K562 (cell line): ENCODE results near the gene NR6A1. TPM values are rescaled to one million over a fixed set of nuclear protein-coding genes. Genes with fewer than 3 reads are reported as not detected.

Experiments used
- ATAC-seq: fragments of 200-7000 bp; cut with Tn5 transposase; 3 replicates; pipeline ENCODE4 v1.9.1; 2020; ENCODE audit warnings: moderate library complexity
- BruUV-seq: library from RNA; stranded (reverse); fragments of 400-500 nt; replicated peaks from 2 replicates; lab custom pipeline; 2021; lab: Mats Ljungman, UMichigan
- CTCF ChIA-PET: fragments of 300-600 bp; formaldehyde crosslinking; extraction: SDS; loops from one replicate; lab custom pipeline; 2021; ENCODE audit warnings: low intra/inter-chr PET ratio; lab: Yijun Ruan, JAX
- POLR2A ChIA-PET: fragments of 300-600, 350-650 bp; sonication (Branson Sonifier 250); formaldehyde crosslinking; extraction: SDS; loops from one replicate; lab custom pipeline; 2021; ENCODE audit warnings: antibody characterized with exemption, inconsistent platforms; lab: Yijun Ruan, JAX
- DNase-seq, 4 experiments: peaks; one replicate each; pipeline versions ENCODE4 v3.0.0 to v3.0.0-alpha.2; 2011 to 2018; ENCODE audit warnings: low spot score in 3 of 4, mixed read lengths in 3 of 4; ENCODE audit errors: extremely low read depth in 1 of 4
- FAIRE-seq: peaks from 2 replicates; lab custom pipeline; 2011; peaks lifted over from hg19 to GRCh38; lab: Jason Lieb, UNC
- H2AFZ ChIP-seq: 2 replicates; pipeline ENCODE4 v1.6.0; 2011; ENCODE audit warnings: low read depth, low read length, control low read depth, inconsistent platforms
- H3K27ac ChIP-seq: fragments of 200-600 bp; 3 replicates; pipeline ENCODE4 v1.8.0; 2011; ENCODE audit warnings: low read depth, mild to moderate bottlenecking, control low read depth, inconsistent platforms, low read length, moderate library complexity, mixed read lengths; ENCODE audit errors: extremely low read depth
- H3K27me3 ChIP-seq, 2 experiments: fragments of 300-600 bp in 1 of 2; 2 replicates in 1 of 2; 3 replicates in 1 of 2; pipeline versions ENCODE4 v1.6.0 to v1.8.0; 2011; ENCODE audit warnings: inconsistent platforms in 2 of 2, low read length in 2 of 2, mild to moderate bottlenecking in 1 of 2, mixed read lengths in 1 of 2, moderate library complexity in 1 of 2; ENCODE audit not compliant: control insufficient read depth in 2 of 2, insufficient read depth in 2 of 2
- H3K36me3 ChIP-seq: fragments of 300-600 bp; 3 replicates; pipeline ENCODE4 v1.8.0; 2011; ENCODE audit warnings: mild to moderate bottlenecking, low read length, inconsistent platforms; ENCODE audit not compliant: control insufficient read depth, insufficient read depth
- H3K4me1 ChIP-seq, 2 experiments: fragments of 200-600 bp in 1 of 2; replicated peaks in 1 of 2; 2 replicates in 1 of 2; 3 replicates in 1 of 2; pipeline versions ENCODE4 v1.5.1 to v1.8.0; 2011; ENCODE audit warnings: inconsistent platforms in 2 of 2, low read length in 2 of 2, mild to moderate bottlenecking in 1 of 2, mixed read lengths in 1 of 2, moderate library complexity in 1 of 2; ENCODE audit not compliant: control insufficient read depth in 2 of 2, insufficient read depth in 2 of 2
- H3K4me2 ChIP-seq: 2 replicates; pipeline ENCODE4 v1.6.1; 2011; ENCODE audit warnings: low read length, control low read depth, inconsistent platforms, mixed read lengths; ENCODE audit not compliant: insufficient read depth
- H3K4me3 ChIP-seq: fragments of 200-600 bp; sonication (generic), shearing (Covaris generic); 2 replicates; pipeline ENCODE4 v1.5.1; 2016; ENCODE audit warnings: control low read depth, inconsistent platforms
- H3K79me2 ChIP-seq: fragments of 200-600 bp; 3 replicates; pipeline ENCODE4 v1.8.0; 2011; ENCODE audit warnings: low read length, inconsistent platforms; ENCODE audit not compliant: control insufficient read depth, insufficient read depth
- H3K9ac ChIP-seq, 2 experiments: 2 replicates each; pipeline versions ENCODE4 v1.6.0 to v1.6.1; 2011; ENCODE audit warnings: low read depth in 2 of 2, low read length in 2 of 2, control low read depth in 1 of 2, inconsistent platforms in 1 of 2, mild to moderate bottlenecking in 1 of 2, mixed read lengths in 1 of 2; ENCODE audit not compliant: insufficient read depth in 1 of 2
- H3K9me1 ChIP-seq: one replicate; pipeline ENCODE4 v1.6.0; 2011; ENCODE audit warnings: inconsistent platforms, mild to moderate bottlenecking, low read length, moderate library complexity; ENCODE audit not compliant: control insufficient read depth, insufficient read depth
- H3K9me3 ChIP-seq: replicated peaks from 2 replicates; pipeline ENCODE4 v1.5.1; 2011; ENCODE audit warnings: low read depth, low read length, inconsistent platforms; ENCODE audit not compliant: control insufficient read depth, insufficient read depth
- H4K20me1 ChIP-seq: replicated peaks from 2 replicates; pipeline ENCODE4 v1.6.1; 2011; ENCODE audit warnings: low read length, inconsistent platforms, mixed read lengths; ENCODE audit not compliant: control insufficient read depth, insufficient read depth
- FOXM1 ChIP-seq, 2 experiments: fragments of 450-650 bp in 1 of 2; sonication (generic) in 1 of 2; formaldehyde crosslinking in 1 of 2; IDR thresholded peaks; 2 replicates each; pipeline versions ENCODE4 v1.6.1 to v1.9.0; 2017 to 2022; ENCODE audit warnings: low read depth in 2 of 2, mild to moderate bottlenecking in 2 of 2, missing genetic modification reagents in 1 of 2, moderate library complexity in 1 of 2
- MYBL2 ChIP-seq, 2 experiments: fragments of 450-650 bp in 1 of 2; sonication (generic) in 1 of 2; formaldehyde crosslinking in 1 of 2; IDR thresholded peaks; 2 replicates each; pipeline versions ENCODE4 v1.6.1 to v1.8.1; 2017 to 2022; ENCODE audit warnings: borderline replicate concordance in 1 of 2, inconsistent platforms in 1 of 2, low read depth in 1 of 2, mild to moderate bottlenecking in 1 of 2, missing genetic modification reagents in 1 of 2, moderate library complexity in 1 of 2
- NR3C1 ChIP-seq: sonication (generic); formaldehyde crosslinking; IDR thresholded peaks from 2 replicates; pipeline ENCODE4 v1.8.1; 2022; ENCODE audit warnings: missing genetic modification reagents
- SMARCA5 ChIP-seq: fragments of 450-650 bp; IDR thresholded peaks from 2 replicates; pipeline ENCODE4 v1.6.1; 2016
- SNIP1 ChIP-seq: fragments of 450-650 bp; IDR thresholded peaks from 2 replicates; pipeline ENCODE4 v1.7.1; 2017; ENCODE audit warnings: low read depth, mild to moderate bottlenecking
- YY1 ChIP-seq, 3 experiments: IDR thresholded peaks; 2 replicates each; pipeline ENCODE4 v1.6.1; 2011; ENCODE audit warnings: low read length in 2 of 3, mild to moderate bottlenecking in 2 of 3, moderate library complexity in 2 of 3, borderline replicate concordance in 1 of 3, control low read depth in 1 of 3, low read depth in 1 of 3; ENCODE audit not compliant: insufficient read depth in 3 of 3, insufficient replicate concordance in 2 of 3, control insufficient read depth in 1 of 3, insufficient read length in 1 of 3; ENCODE audit errors: extremely low read depth in 1 of 3
- ZBTB8A ChIP-seq: fragments of 450-650 bp; IDR thresholded peaks from 2 replicates; pipeline ENCODE4 v1.6.1; 2018; ENCODE audit warnings: mild to moderate bottlenecking, moderate library complexity; ENCODE audit not compliant: partially characterized antibody
- ZNF431 ChIP-seq: sonication (generic); formaldehyde crosslinking; IDR thresholded peaks from 2 replicates; pipeline ENCODE4 v1.8.0; 2022; ENCODE audit warnings: mild to moderate bottlenecking, missing genetic modification reagents
- ZNF511 ChIP-seq: sonication (generic); formaldehyde crosslinking; IDR thresholded peaks from 2 replicates; pipeline ENCODE4 v1.8.0; 2022; ENCODE audit warnings: mild to moderate bottlenecking, missing genetic modification reagents
- WGBS: fragments of 100-300 bp; shearing (Covaris generic); methylation state at CpG from one replicate; pipeline ENCODE4 v1.1.6; 2016; ENCODE audit warnings: low coverage, mixed read lengths; ENCODE audit not compliant: insufficient coverage; ENCODE audit errors: missing lambda C conversion rate; 5-methylcytosine and 5-hydroxymethylcytosine counted together
- in situ Hi-C: fragments of 300-500 bp; cut with MboI; formaldehyde crosslinking; loops from 4 replicates; pipeline ENCODE4 v1.15.0; 2018; ENCODE audit warnings: inconsistent platforms, mixed read lengths
- intact Hi-C: fragments of 100-400 bp; cut with micrococcal nuclease; formaldehyde crosslinking; loops from 2 replicates; pipeline ENCODE4 v1.14.2; 2022
- polyA plus RNA-seq, 8 experiments: library from polyadenylated mRNA; depleted of rRNA in 4 of 8; stranded (reverse) in 5 of 8; unstranded in 3 of 8; fragments of >200 nt; fragmentation: Nextera tagmentation in 2 of 8; fragmentation: Illumina TruSeq in 1 of 8; extraction: Ambion mirVana in 2 of 8; extraction: Trizol in 1 of 8; gene quantifications; 2 replicates each; pipeline versions ENCODE4 v1.2.1 to v1.2.3, GENCODE V29; 2011 to 2014; ENCODE audit warnings: inconsistent platforms in 1 of 8, missing spikeins in 1 of 8
- total RNA-seq, 7 experiments: library from RNA; depleted of rRNA in 6 of 7; stranded (reverse); fragments of >200 nt in 6 of 7; fragmentation: Illumina TruSeq in 2 of 7; extraction: Trizol in 2 of 7; gene quantifications; 2 replicates each; pipeline versions ENCODE4 v1.2.1 to v1.2.3, GENCODE V29; 2011 to 2021; ENCODE audit warnings: low replicate concordance in 1 of 7

The NR6A1 gene
- total and polyA plus RNA-seq, 9 of the 15 experiments (the other 6 are each of a cell fraction or from before 2014, with no cell fraction given): 9.7 to 55.4 (median 28.3) TPM

- Histone ChIP-seq H3K9me3 (no peaks in the 10 kb centered on the region), H3K4me2 (no peak overlapping the region), H3K4me3 (no peak overlapping the region), H3K9ac (no peak overlapping the region), H3K79me2 (no peaks in the 10 kb centered on the region), H3K9me1 (no peaks in the 10 kb centered on the region), H3K36me3 (no peaks in the 10 kb centered on the region), H4K20me1 (peaks cover 27% of the 10 kb centered on the region; the same call in 1 of the 2 replicates), H3K27me3 (peaks cover 29 to 85% of the 10 kb centered on the region in 2 experiments; a peak in 4 of 5 replicates), H3K27ac (no peak overlapping the region), H2AFZ (no peak overlapping the region), H3K4me1 (peaks cover 11 to 41% of the 10 kb centered on the region in 2 experiments; a peak in 3 of 5 replicates)
- ChIA-PET CTCF (no interaction called here), POLR2A (interaction anchor here (0.6 to 1.1 kb wide), 6 partner anchors 13 to 354 kb away, joined by 3 to 4 read pairs (median 3); no protein-coding TSS in a partner anchor)
- TF ChIP-seq SMARCA5 (no peak), NR3C1 (CRISPR knock-in tag) (no peak), FOXM1 (IDR thresholded peaks at IDR 0.05; ENCODE audit: low read depth) (no peak), FOXM1 (CRISPR knock-in tag; IDR thresholded peaks at IDR 0.05; ENCODE audit: low read depth) (no peak), ZNF431 (CRISPR knock-in tag) (no peak), SNIP1 (no peak)
- FAIRE-seq (no peak), DNase-seq (no peak), ATAC-seq (no peak)
- intact Hi-C loops: no loop called here
- in situ Hi-C loops: no loop called here
- WGBS: 3% methylated on average over 6 of the region's 6 CpGs
- BruUV-seq: no TSS peak
Measured at GRCh38 chr9:124498040-124498439, 273.1 kb downstream of the NR6A1 start.

GRCh38 chr9:124497441-124497840 is 273.7 kb downstream of the NR6A1 start:
- CTCF ChIA-PET: no interaction called here
- peaks cover 28 to 90% of the 10 kb centered on the region in 2 experiments; a peak in 4 of 5 replicates for H3K27me3 ChIP-seq
- H2AFZ ChIP-seq: no peak overlapping the region
- H3K27ac ChIP-seq: no peak overlapping the region
- FAIRE-seq (no peak), ATAC-seq (no peak), DNase-seq (no peak)
- H3K36me3 ChIP-seq: no peaks in the 10 kb centered on the region
- H3K9me1 ChIP-seq: no peaks in the 10 kb centered on the region
- no peaks in the 10 kb centered on the region for H3K9me3 ChIP-seq
- 0 out of 4 replicates have a peak overlapping the region, but pooled peaks of 1 of the 2 experiments have one; percentile 41 for H3K9ac ChIP-seq
- in situ Hi-C loops: no loop called here
- BruUV-seq: no TSS peak
- peaks cover 11 to 47% of the 10 kb centered on the region in 2 experiments; a peak in 3 of 5 replicates for H3K4me1 ChIP-seq
- H3K4me3 ChIP-seq: no peak overlapping the region
- POLR2A ChIA-PET: interaction anchor here (0.7 to 1.1 kb wide), 4 partner anchors 14 to 46 kb away, joined by 3 read pairs; no protein-coding TSS in a partner anchor
- H3K79me2 ChIP-seq: no peaks in the 10 kb centered on the region
- 33% methylated on average over 7 of the region's 8 CpGs for WGBS
- intact Hi-C loops: no loop called here
- peaks cover 27% of the 10 kb centered on the region; the same call in 1 of the 2 replicates for H4K20me1 ChIP-seq
- TF ChIP-seq ZNF511 (CRISPR knock-in tag) (no peak), YY1 (IDR thresholded peaks at IDR 0.05; ENCODE audit: borderline replicate concordance in 1 of 3, control insufficient read depth in 1 of 3, extremely low read depth in 1 of 3, insufficient read depth in 3 of 3, insufficient read length in 1 of 3, insufficient replicate concordance in 2 of 3, low read depth in 1 of 3, low read length in 2 of 3) (no peak), ZBTB8A (no peak), MYBL2 (IDR thresholded peaks at IDR 0.05; ENCODE audit: low read depth) (no peak), MYBL2 (CRISPR knock-in tag; IDR thresholded peaks at IDR 0.05; ENCODE audit: borderline replicate concordance) (no peak)
- no peak overlapping the region for H3K4me2 ChIP-seq
